MM.1S (cell line): Measurements from ENCODE around the gene FATE1.

Source experiments
- DNase-seq: peaks from one replicate; pipeline ENCODE4 v3.0.0-alpha.2; 2015
- H2AFZ ChIP-seq: fragments of 300-600 bp; sonication (generic); 2 replicates; pipeline ENCODE4 v1.6.0; 2016; ENCODE audit warnings: antibody characterized with exemption, low read length
- H3F3A ChIP-seq: fragments of 300-600 bp; sonication (generic); 2 replicates; pipeline ENCODE4 v1.6.1; 2016; ENCODE audit warnings: mild to moderate bottlenecking, antibody characterized with exemption, low read length, moderate library complexity, mixed read lengths; ENCODE audit not compliant: insufficient read depth
- H3K27ac ChIP-seq: fragments of 300-600 bp; sonication (generic); 2 replicates; pipeline ENCODE4 v1.5.1; 2016; ENCODE audit warnings: mild to moderate bottlenecking, low read length
- H3K27me3 ChIP-seq: fragments of 300-600 bp; sonication (generic); replicated peaks from 2 replicates; pipeline ENCODE4 v1.6.0; 2016; ENCODE audit warnings: low read length; ENCODE audit not compliant: insufficient read depth
- H3K36me3 ChIP-seq: fragments of 300-600 bp; sonication (generic); replicated peaks from 2 replicates; pipeline ENCODE4 v1.6.1; 2016; ENCODE audit warnings: mild to moderate bottlenecking, low read length, mixed read lengths; ENCODE audit not compliant: insufficient read depth
- H3K4me1 ChIP-seq: fragments of 300-600 bp; sonication (generic); 2 replicates; pipeline ENCODE4 v1.6.1; 2016; ENCODE audit warnings: low read length, mixed read lengths
- H3K4me2 ChIP-seq: fragments of 300-600 bp; sonication (generic); 2 replicates; pipeline ENCODE4 v1.6.0; 2016; ENCODE audit warnings: low read depth, low read length
- H3K4me3 ChIP-seq: fragments of 300-600 bp; sonication (generic); 2 replicates; pipeline ENCODE4 v1.5.1; 2016; ENCODE audit warnings: low read length, mixed read lengths
- H3K79me2 ChIP-seq: fragments of 300-600 bp; sonication (generic); 2 replicates; pipeline ENCODE4 v1.6.1; 2016; ENCODE audit warnings: mixed run types, low read length, mixed read lengths
- H3K9ac ChIP-seq: fragments of 300-600 bp; sonication (generic); 2 replicates; pipeline ENCODE4 v1.6.1; 2016; ENCODE audit warnings: low read length, mixed read lengths
- H3K9me2 ChIP-seq: fragments of 300-600 bp; sonication (generic); replicated peaks from 2 replicates; pipeline ENCODE4 v1.6.1; 2016; ENCODE audit warnings: mild to moderate bottlenecking, low read length, mixed read lengths; ENCODE audit not compliant: insufficient read depth
- H3K9me3 ChIP-seq: fragments of 300-600 bp; sonication (generic); replicated peaks from 2 replicates; pipeline ENCODE4 v1.6.1; 2016; ENCODE audit warnings: mild to moderate bottlenecking, low read length, mixed read lengths; ENCODE audit not compliant: insufficient read depth
- H4K20me1 ChIP-seq: fragments of 300-600 bp; sonication (generic); 2 replicates; pipeline ENCODE4 v1.6.1; 2016; ENCODE audit warnings: mild to moderate bottlenecking, low read length, moderate library complexity, mixed read lengths; ENCODE audit not compliant: insufficient read depth
- EZH2 ChIP-seq: fragments of 300-600 bp; sonication (generic); optimal IDR thresholded peaks from 2 replicates; pipeline ENCODE3; 2017; ENCODE audit warnings: low read depth, mild to moderate bottlenecking, antibody characterized with exemption, low read length, mixed read lengths
- EZH2phosphoT487 ChIP-seq: fragments of 300-600 bp; sonication (generic); IDR thresholded peaks from 2 replicates; pipeline ENCODE4 v1.6.1; 2018; ENCODE audit warnings: antibody characterized with exemption, low read length
- TF ChIP-seq, protein P1 (sequence below): fragments of 300-600 bp; sonication (generic); IDR thresholded peaks from 2 replicates; pipeline ENCODE4 v1.5.1; 2016; ENCODE audit warnings: antibody characterized with exemption, low read length, mixed read lengths

The FATE1 gene

DNA sequence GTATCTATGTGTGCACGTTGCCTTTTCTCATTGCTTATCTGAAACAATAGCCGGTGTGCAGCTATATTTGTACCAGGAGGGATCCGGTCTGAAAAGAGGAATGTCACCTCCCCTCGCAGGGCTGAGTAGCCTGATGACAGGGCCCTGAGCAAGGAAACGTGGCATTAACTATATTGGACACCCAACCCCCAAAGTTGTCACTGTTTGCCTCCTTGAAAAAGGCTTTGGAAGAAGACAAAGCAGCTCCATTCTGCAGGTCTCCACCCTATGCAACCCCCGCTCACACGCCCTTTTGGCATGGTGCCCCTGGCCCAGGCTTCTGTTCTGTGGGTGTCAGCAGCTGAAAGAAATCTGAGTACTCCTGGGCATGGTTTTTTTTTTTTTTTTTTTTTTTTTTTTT lies 12.3 kb upstream of the FATE1 start:
- TF ChIP-seq EZH2phosphoT487 (no peak), EZH2 (no peak)
- TF ChIP-seq, protein P1, sequence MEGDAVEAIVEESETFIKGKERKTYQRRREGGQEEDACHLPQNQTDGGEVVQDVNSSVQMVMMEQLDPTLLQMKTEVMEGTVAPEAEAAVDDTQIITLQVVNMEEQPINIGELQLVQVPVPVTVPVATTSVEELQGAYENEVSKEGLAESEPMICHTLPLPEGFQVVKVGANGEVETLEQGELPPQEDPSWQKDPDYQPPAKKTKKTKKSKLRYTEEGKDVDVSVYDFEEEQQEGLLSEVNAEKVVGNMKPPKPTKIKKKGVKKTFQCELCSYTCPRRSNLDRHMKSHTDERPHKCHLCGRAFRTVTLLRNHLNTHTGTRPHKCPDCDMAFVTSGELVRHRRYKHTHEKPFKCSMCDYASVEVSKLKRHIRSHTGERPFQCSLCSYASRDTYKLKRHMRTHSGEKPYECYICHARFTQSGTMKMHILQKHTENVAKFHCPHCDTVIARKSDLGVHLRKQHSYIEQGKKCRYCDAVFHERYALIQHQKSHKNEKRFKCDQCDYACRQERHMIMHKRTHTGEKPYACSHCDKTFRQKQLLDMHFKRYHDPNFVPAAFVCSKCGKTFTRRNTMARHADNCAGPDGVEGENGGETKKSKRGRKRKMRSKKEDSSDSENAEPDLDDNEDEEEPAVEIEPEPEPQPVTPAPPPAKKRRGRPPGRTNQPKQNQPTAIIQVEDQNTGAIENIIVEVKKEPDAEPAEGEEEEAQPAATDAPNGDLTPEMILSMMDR, result no peak
- Histone ChIP-seq H3K4me3 (no peak overlapping the region), H3K27me3 (no peaks in the 10 kb centered on the region), H3F3A (no peaks in the 10 kb centered on the region), H3K9me3 (no peaks in the 10 kb centered on the region), H3K79me2 (no peaks in the 10 kb centered on the region), H4K20me1 (no peaks in the 10 kb centered on the region), H3K9ac (no peak overlapping the region), H3K4me2 (no peak overlapping the region), H3K9me2 (no peaks in the 10 kb centered on the region), H3K36me3 (no peaks in the 10 kb centered on the region), H3K4me1 (no peaks in the 10 kb centered on the region), H2AFZ (no peak overlapping the region), H3K27ac (no peak overlapping the region)
- no peak for DNase-seq

DNA sequence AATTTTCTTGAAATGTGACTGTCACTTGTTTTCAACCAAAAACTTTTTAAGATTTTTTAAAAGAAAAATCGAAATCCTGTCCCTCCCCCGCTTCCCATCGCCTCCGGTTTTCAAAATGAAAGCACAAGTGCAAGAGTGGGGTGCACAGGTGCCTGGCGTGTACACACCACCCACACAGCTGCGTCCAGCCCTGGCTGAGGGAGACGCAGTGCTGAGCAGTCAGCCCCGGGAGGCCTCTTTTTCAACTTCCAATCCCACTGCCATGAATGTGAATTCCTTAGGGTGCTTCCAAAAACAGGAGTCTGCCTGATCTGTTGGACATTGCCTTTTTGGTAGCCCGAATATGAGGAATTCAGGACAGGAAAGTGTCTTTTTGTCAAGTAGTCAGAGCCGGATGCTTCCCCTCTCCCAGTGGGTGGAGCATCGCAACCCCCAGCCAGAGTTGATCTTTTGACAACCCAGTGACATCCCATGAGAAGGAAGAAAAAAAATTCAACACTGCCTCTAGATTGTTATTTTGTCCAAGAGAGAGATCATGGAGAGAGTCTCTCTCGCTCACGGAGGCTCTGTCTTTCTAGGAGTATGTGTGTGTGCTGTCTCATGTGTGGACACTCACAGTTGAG lies 11.7 kb upstream of the FATE1 start:
- Histone ChIP-seq H3K4me3 (no peak overlapping the region), H2AFZ (no peak overlapping the region), H3K4me1 (no peaks in the 10 kb centered on the region), H3K79me2 (no peaks in the 10 kb centered on the region), H3K27ac (no peak overlapping the region), H3K9me3 (no peaks in the 10 kb centered on the region), H3K9ac (no peak overlapping the region), H4K20me1 (no peaks in the 10 kb centered on the region), H3K27me3 (no peaks in the 10 kb centered on the region), H3K9me2 (no peaks in the 10 kb centered on the region), H3K36me3 (no peaks in the 10 kb centered on the region), H3F3A (no peaks in the 10 kb centered on the region), H3K4me2 (no peak overlapping the region)
- TF ChIP-seq EZH2 (no peak), EZH2phosphoT487 (no peak)
- TF ChIP-seq, protein P1, result no peak
- DNase-seq, result no peak

DNA sequence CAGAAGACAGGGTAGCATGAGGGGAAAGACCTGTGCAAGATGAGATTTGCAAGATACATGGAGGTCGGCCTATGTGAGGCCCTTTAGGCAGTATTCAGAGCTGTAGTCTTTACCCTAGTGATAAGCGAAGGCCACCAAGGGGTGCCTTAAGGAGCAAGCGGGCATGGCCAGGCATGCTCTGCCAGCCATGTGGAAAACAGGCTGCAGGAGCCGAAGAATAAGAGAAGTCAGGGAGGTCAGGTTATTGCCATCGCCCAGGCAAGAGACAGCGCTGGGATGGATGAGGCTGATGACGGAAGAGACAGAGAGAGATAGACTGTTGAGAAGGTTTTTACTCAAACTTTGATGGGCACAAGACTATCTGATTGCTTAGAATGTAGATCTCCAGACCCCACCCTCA lies 7.0 kb upstream of the FATE1 start:
- no peaks in the 10 kb centered on the region for H4K20me1 ChIP-seq
- H3K79me2 ChIP-seq, result no peaks in the 10 kb centered on the region
- no peak for TF ChIP-seq EZH2phosphoT487
- TF ChIP-seq, protein P1, result no peak
- TF ChIP-seq EZH2, result no peak
- H3K27ac ChIP-seq, result no peak overlapping the region
- H3F3A ChIP-seq, result no peaks in the 10 kb centered on the region
- H3K9me2 ChIP-seq, result no peaks in the 10 kb centered on the region
- no peak overlapping the region for H3K4me3 ChIP-seq
- no peak overlapping the region for H3K9ac ChIP-seq
- DNase-seq, result no peak
- no peak overlapping the region for H3K4me2 ChIP-seq
- no peaks in the 10 kb centered on the region for H3K27me3 ChIP-seq
- no peaks in the 10 kb centered on the region for H3K36me3 ChIP-seq
- no peak overlapping the region for H2AFZ ChIP-seq
- no peaks in the 10 kb centered on the region for H3K9me3 ChIP-seq
- H3K4me1 ChIP-seq, result no peaks in the 10 kb centered on the region
